ENCODE results near the gene CDH16.
A peak's percentile ranks its signal among the peaks of the same experiment; 100 is the strongest.
"Not testable (repeated sequence)": the region's sequence is repeated elsewhere in the genome, so short reads cannot be mapped to it uniquely, and the experiment has no call there.

Gene CDH16

GRCh38 chr16:66918803-66919568 is at the start of gene CDH16:
TSS of gene CDH16 (minus strand) at chr16:66918885. CDS start at chr16:66918065, 820 bp downstream.
- no peak for DNase-seq

- DNase-seq = no peak
Measured at GRCh38 chr16:66964049-66964448, 45.4 kb upstream of the CDH16 start.

- no peak for DNase-seq
Measured at GRCh38 chr16:66961914-66962313, 43.2 kb upstream of the CDH16 start.

- DNase-seq = peak; percentile 84
Measured at GRCh38 chr16:66961065-66961744, 42.5 kb upstream of the CDH16 start, which contains the start of gene CES3. TSS of gene CES3 (plus strand) at chr16:66961266. CDS start at chr16:66961308, 42 bp downstream.

GRCh38 chr16:66960270-66960669 is 41.6 kb upstream of the CDH16 start:
- DNase-seq = no peak

- DNase-seq = no peak
Measured at GRCh38 chr16:66959704-66960161, 41.0 kb upstream of the CDH16 start.

GRCh38 chr16:66958857-66959703 is 40.4 kb upstream of the CDH16 start:
- no peak for DNase-seq

- DNase-seq = not testable (repeated sequence)
Measured at GRCh38 chr16:66956154-66956457, 37.4 kb upstream of the CDH16 start.

GRCh38 chr16:66955363-66956153 is 36.9 kb upstream of the CDH16 start:
- DNase-seq = not testable (repeated sequence)

GRCh38 chr16:66954097-66954659 is 35.5 kb upstream of the CDH16 start:
- DNase-seq = peak; percentile 86

- no peak for DNase-seq
Measured at GRCh38 chr16:66953462-66954096, 34.9 kb upstream of the CDH16 start.

- DNase-seq = no peak
Measured at GRCh38 chr16:66952430-66953110, 33.9 kb upstream of the CDH16 start.

- DNase-seq = no peak
Measured at GRCh38 chr16:66950971-66951790, 32.5 kb upstream of the CDH16 start.

- no peak for DNase-seq
Measured at GRCh38 chr16:66950437-66950836, 31.8 kb upstream of the CDH16 start.

GRCh38 chr16:66949472-66949871 is 30.8 kb upstream of the CDH16 start:
- DNase-seq = no peak

- DNase-seq = no peak
Measured at GRCh38 chr16:66948837-66949225, 30.1 kb upstream of the CDH16 start.

- DNase-seq = no peak
Measured at GRCh38 chr16:66948134-66948836, 29.6 kb upstream of the CDH16 start.

GRCh38 chr16:66947302-66948065 is 28.8 kb upstream of the CDH16 start:
- peak; percentile 92 for DNase-seq

GRCh38 chr16:66946974-66947301 is 28.3 kb upstream of the CDH16 start:
- DNase-seq = no peak

All from activated CD8-positive, alpha-beta memory T cell treated with anti-CD3 and anti-CD28 coated beads, Interleukin-2, amount 50 U/mL, for 48 hours (primary cell).